PC-3 (cell line): ENCODE measurements around the gene PLEKHA5. TPM values are rescaled to one million over a fixed set of nuclear protein-coding genes. Genes with fewer than 3 reads are reported as not detected.

Source experiments
- ATAC-seq: fragments of 200-7000 bp; cut with Tn5 transposase; 2 replicates; pipeline ENCODE4 v1.9.1; 2020; ENCODE audit warnings: mild to moderate bottlenecking, moderate library complexity
- BruUV-seq: library from RNA; stranded (reverse); fragments of 400-500 nt; replicated peaks from 2 replicates; lab custom pipeline; 2021; lab: Mats Ljungman, UMichigan
- CTCF ChIA-PET: fragments of 300-600 bp; sonication (Branson Sonifier 250); formaldehyde crosslinking; loops from one replicate; lab custom pipeline; 2022; ENCODE audit warnings: antibody characterized with exemption; lab: Charles Lee
- POLR2A ChIA-PET: fragments of 300-600 bp; sonication (Branson Sonifier 250); formaldehyde crosslinking; loops from one replicate; lab custom pipeline; 2022; ENCODE audit warnings: antibody characterized with exemption; ENCODE audit not compliant: unreplicated experiment; lab: Charles Lee
- DNase-seq: peaks from one replicate; pipeline ENCODE4 v3.0.0-alpha.2; 2015
- H2AFZ ChIP-seq: fragments of 300-600 bp; sonication (generic); 2 replicates; pipeline ENCODE4 v1.6.0; 2016; ENCODE audit warnings: antibody characterized with exemption, low read length
- H3F3A ChIP-seq: fragments of 300-600 bp; sonication (generic); one replicate; pipeline ENCODE4 v1.6.0; 2017; ENCODE audit warnings: antibody characterized with exemption, low read length, control low read depth, mild to moderate bottlenecking; ENCODE audit not compliant: unreplicated experiment
- H3K27ac ChIP-seq: fragments of 300-600 bp; sonication (generic); 2 replicates; pipeline ENCODE4 v1.5.1; 2016; ENCODE audit warnings: mild to moderate bottlenecking, low read length
- H3K27me3 ChIP-seq: fragments of 300-600 bp; sonication (generic); 2 replicates; pipeline ENCODE4 v1.6.1; 2016; ENCODE audit warnings: low read length, mixed read lengths
- H3K36me3 ChIP-seq: fragments of 300-600 bp; sonication (generic); 2 replicates; pipeline ENCODE4 v1.6.1; 2016; ENCODE audit warnings: low read depth, mixed run types, low read length, mixed read lengths
- H3K4me1 ChIP-seq: fragments of 300-600 bp; sonication (generic); 2 replicates; pipeline ENCODE4 v1.5.1; 2016; ENCODE audit warnings: low read length; ENCODE audit not compliant: insufficient read depth
- H3K4me2 ChIP-seq: fragments of 300-600 bp; sonication (generic); 2 replicates; pipeline ENCODE4 v1.6.0; 2016; ENCODE audit warnings: low read length
- H3K4me3 ChIP-seq: fragments of 300-600 bp; sonication (generic); 2 replicates; pipeline ENCODE4 v1.5.1; 2016; ENCODE audit warnings: mild to moderate bottlenecking, low read length, mixed read lengths
- H3K79me2 ChIP-seq: fragments of 300-600 bp; sonication (generic); 2 replicates; pipeline ENCODE4 v1.6.1; 2017; ENCODE audit warnings: low read length, mixed read lengths
- H3K9ac ChIP-seq: fragments of 300-600 bp; sonication (generic); 2 replicates; pipeline ENCODE4 v1.6.0; 2016; ENCODE audit warnings: mild to moderate bottlenecking, low read length
- H3K9me2 ChIP-seq: fragments of 300-600 bp; sonication (generic); replicated peaks from 2 replicates; pipeline ENCODE4 v1.6.1; 2016; ENCODE audit warnings: mixed run types, low read length, mixed read lengths
- H3K9me3 ChIP-seq: fragments of 300-600 bp; sonication (generic); 2 replicates; pipeline ENCODE4 v1.6.1; 2016; ENCODE audit warnings: low read length, mixed read lengths
- H4K20me1 ChIP-seq: fragments of 300-600 bp; sonication (generic); 2 replicates; pipeline ENCODE4 v1.6.1; 2016; ENCODE audit warnings: low read length, mixed read lengths
- CTCF ChIP-seq: fragments of 300-600 bp; sonication (generic); conservative IDR thresholded peaks from 2 replicates; pipeline ENCODE4 v1.5.1; 2017; ENCODE audit warnings: antibody characterized with exemption, low read depth, mild to moderate bottlenecking, low read length
- EZH2 ChIP-seq: fragments of 300-600 bp; sonication (generic); IDR thresholded peaks from one replicate; pipeline ENCODE4 v1.6.1; 2017; ENCODE audit warnings: antibody characterized with exemption, mild to moderate bottlenecking, low read length; ENCODE audit not compliant: unreplicated experiment
- EZH2phosphoT487 ChIP-seq: fragments of 300-600 bp; sonication (generic); IDR thresholded peaks from 2 replicates; pipeline ENCODE4 v1.6.1; 2018; ENCODE audit warnings: mild to moderate bottlenecking, antibody characterized with exemption, low read length, borderline replicate concordance
- intact Hi-C: fragments of 100-400 bp; cut with micrococcal nuclease; formaldehyde crosslinking; loops from 2 replicates; pipeline ENCODE4 v1.9.0; 2023
- total RNA-seq: library from RNA; depleted of rRNA; stranded (reverse); fragments of >200 nt; gene quantifications from 2 replicates; pipeline ENCODE4 v1.2.3, GENCODE V29; 2014

Gene PLEKHA5
- total RNA-seq, 1 experiment from 2014 or later = 16.7 TPM

- ChIA-PET POLR2A (no interaction called here), CTCF (no interaction called here)
- Histone ChIP-seq H3K4me1 (no peaks in the 10 kb centered on the region), H3F3A (no peaks in the 10 kb centered on the region), H3K36me3 (no peaks in the 10 kb centered on the region), H4K20me1 (no peaks in the 10 kb centered on the region), H3K27ac (no peak overlapping the region), H3K79me2 (no peaks in the 10 kb centered on the region), H3K27me3 (no peaks in the 10 kb centered on the region), H3K9me2 (no peaks in the 10 kb centered on the region), H3K9ac (no peak overlapping the region), H2AFZ (no peak overlapping the region), H3K4me2 (no peak overlapping the region), H3K9me3 (no peaks in the 10 kb centered on the region), H3K4me3 (no peak overlapping the region)
- DNase-seq (no peak), ATAC-seq (no peak)
- TF ChIP-seq CTCF = no peak
- no peak for TF ChIP-seq EZH2
- TF ChIP-seq EZH2phosphoT487 = no peak
- intact Hi-C loops = no loop called here
- BruUV-seq = no TSS peak
Observed at GRCh38 chr12:19263672-19264071, 134.1 kb downstream of the PLEKHA5 start.

GRCh38 chr12:19273482-19274330 lies 144.2 kb downstream of the PLEKHA5 start:
- Histone ChIP-seq H3K9me3 (no peaks in the 10 kb centered on the region), H3K79me2 (no peaks in the 10 kb centered on the region), H3K9ac (no peak overlapping the region), H3K4me3 (no peak overlapping the region), H3K27ac (peak overlapping the region; percentile 51), H3K4me1 (peaks cover 19% of the 10 kb centered on the region), H3K36me3 (peaks cover 6% of the 10 kb centered on the region; the same call in 1 of the 2 replicates), H2AFZ (no peak overlapping the region), H3K27me3 (no peaks in the 10 kb centered on the region), H3K9me2 (no peaks in the 10 kb centered on the region), H3K4me2 (peak overlapping the region; percentile 24; the same call in 1 of the 2 replicates), H4K20me1 (no peaks in the 10 kb centered on the region), H3F3A (no peaks in the 10 kb centered on the region)
- DNase-seq (peak; percentile 94), ATAC-seq (peak; percentile 99)
- POLR2A ChIA-PET = interaction anchor here (0.6 kb wide), 1 partner anchor 14 kb away, joined by 7 read pairs; no protein-coding TSS in a partner anchor
- no peak for TF ChIP-seq CTCF
- no peak for TF ChIP-seq EZH2phosphoT487
- TF ChIP-seq EZH2 = no peak
- CTCF ChIA-PET = no interaction called here
- no TSS peak for BruUV-seq
- intact Hi-C loops = no loop called here

- Histone ChIP-seq H3K27me3 (no peaks in the 10 kb centered on the region), H3K79me2 (no peaks in the 10 kb centered on the region), H3K27ac (no peak overlapping the region), H3K9me3 (no peaks in the 10 kb centered on the region), H4K20me1 (no peaks in the 10 kb centered on the region), H3K4me3 (no peak overlapping the region), H3K4me1 (peaks cover 19% of the 10 kb centered on the region), H3K4me2 (no peak overlapping the region), H3K9ac (no peak overlapping the region), H2AFZ (no peak overlapping the region), H3K9me2 (no peaks in the 10 kb centered on the region), H3F3A (no peaks in the 10 kb centered on the region), H3K36me3 (peaks cover 6% of the 10 kb centered on the region; the same call in 1 of the 2 replicates)
- no TSS peak for BruUV-seq
- DNase-seq (no peak), ATAC-seq (no peak)
- POLR2A ChIA-PET = no interaction called here
- intact Hi-C loops = no loop called here
- TF ChIP-seq EZH2 (no peak), EZH2phosphoT487 (no peak), CTCF (no peak)
- CTCF ChIA-PET = no interaction called here
Observed at GRCh38 chr12:19276767-19277166, 147.2 kb downstream of the PLEKHA5 start.
